Measurements from ENCODE around the gene HPF1. TPM values are rescaled to one million over a fixed set of nuclear protein-coding genes. Genes with fewer than 3 reads are reported as not detected.

The HPF1 gene
- total and polyA plus RNA-seq, 2 of the 8 experiments (the other 6 are each of a cell fraction or from before 2014, with no cell fraction given) = 14.1 to 32.5 TPM

GRCh38 chr4:169744601-169745000 lies 13.1 kb downstream of the HPF1 start:
- WGBS, 2 experiments (ENCODE audit: extremely low coverage in 1 of 2, insufficient coverage in 1 of 2, insufficient read length in 1 of 2, insufficient replicate concordance in 2 of 2, low coverage in 1 of 2, low lambda C conversion rate in 2 of 2, missing lambda C conversion rate in 1 of 2) = 88% methylated on average over 1 of the region's 1 CpG; no CpG with 5 or more reads in 1 of the 2 experiments
- H2AFZ ChIP-seq (ENCODE audit: low read length) = no peak overlapping the region
- no peak overlapping the region for H3K9ac ChIP-seq (replicated peaks in 1 of 4; ENCODE audit: extremely low read depth in 1 of 4, low read depth in 3 of 4, low read length in 3 of 4)
- no peaks in the 10 kb centered on the region; a peak in 1 of 7 replicates for H3K4me1 ChIP-seq (replicated peaks in 1 of 4; ENCODE audit: control insufficient read depth in 3 of 4, insufficient read depth in 4 of 4, low read length in 3 of 4)
- no peaks in the 10 kb centered on the region for H3K23me2 ChIP-seq (ENCODE audit: low read depth, low read length)
- no peak overlapping the region for H3K27ac ChIP-seq (ENCODE audit: low read depth, low read length)
- no peak overlapping the region for H2BK15ac ChIP-seq (ENCODE audit: low read length)
- FAIRE-seq = no peak
- H3K9me3 ChIP-seq (ENCODE audit: insufficient read depth in 2 of 2, low read depth in 1 of 2, low read length in 1 of 2) = no peaks in the 10 kb centered on the region
- ChIA-PET POLR2A (ENCODE audit: partially characterized antibody) (no interaction called here), CTCF (ENCODE audit: partially characterized antibody) (interaction anchor here (1.6 kb wide), 1 partner anchor 9 kb away, joined by 4 read pairs; no protein-coding TSS in a partner anchor)
- no peak overlapping the region for H4K91ac ChIP-seq (replicated peaks; ENCODE audit: insufficient read length, low read length)
- no peak overlapping the region for H2BK12ac ChIP-seq (ENCODE audit: low read depth, low read length)
- H2AK5ac ChIP-seq (ENCODE audit: low read depth, low read length) = no peak overlapping the region
- no peaks in the 10 kb centered on the region for H4K20me1 ChIP-seq (replicated peaks in 1 of 2; ENCODE audit: control insufficient read depth in 1 of 2, insufficient read depth in 2 of 2, low read length in 2 of 2)
- DNase-seq (ENCODE audit: low read depth in 1 of 2, low spot score in 2 of 2) = no peak
- no peak overlapping the region for H2BK20ac ChIP-seq (ENCODE audit: low read length)
- H3K23ac ChIP-seq (ENCODE audit: insufficient read length) = no peak overlapping the region
- H4K8ac ChIP-seq (ENCODE audit: extremely low read depth, insufficient read depth, low read length) = no peak overlapping the region
- H3K4me3 ChIP-seq (ENCODE audit: extremely low read depth in 1 of 4, insufficient read depth in 2 of 4, low read depth in 3 of 4, low read length in 4 of 4) = no peak overlapping the region
- no peak overlapping the region for H3K4ac ChIP-seq (replicated peaks; ENCODE audit: insufficient read length, low read depth, low read length)
- H3K18ac ChIP-seq (ENCODE audit: extremely low read depth, low read length) = no peak overlapping the region
- H3K4me2 ChIP-seq (ENCODE audit: insufficient read depth in 1 of 2, low read depth in 2 of 2, low read length in 2 of 2) = no peak overlapping the region
- no peaks in the 10 kb centered on the region for H3K27me3 ChIP-seq (replicated peaks in 1 of 4; ENCODE audit: control insufficient read depth in 3 of 4, extremely low read depth in 1 of 4, insufficient read depth in 3 of 4, low read length in 3 of 4)
- no peak overlapping the region for H3K14ac ChIP-seq (ENCODE audit: insufficient read length)
- H4K5ac ChIP-seq (ENCODE audit: insufficient read length, low read depth, low read length) = no peak overlapping the region
- no peak overlapping the region for H2BK120ac ChIP-seq (replicated peaks; ENCODE audit: low read depth, low read length)
- no peaks in the 10 kb centered on the region for H3K79me2 ChIP-seq (ENCODE audit: control insufficient read depth in 1 of 2, insufficient read depth in 2 of 2, low read length in 2 of 2)
- no peak overlapping the region for H3K56ac ChIP-seq (replicated peaks; ENCODE audit: insufficient read length, low read depth, low read length)
- H2BK5ac ChIP-seq (ENCODE audit: low read depth, low read length) = no peak overlapping the region
- no peaks in the 10 kb centered on the region for H3K79me1 ChIP-seq (ENCODE audit: low read depth, low read length)
- peaks cover 0 to 8% (median 2%) of the 10 kb centered on the region in 4 experiments; a peak in 5 of 8 replicates for H3K36me3 ChIP-seq (ENCODE audit: control insufficient read depth in 2 of 4, insufficient read depth in 4 of 4, low read length in 3 of 4)
- TF ChIP-seq TAF7 (optimal IDR thresholded peaks at IDR 0.05; ENCODE audit: borderline replicate concordance, low read depth, low read length) (no peak), CBX8 (IDR thresholded peaks at IDR 0.05; ENCODE audit: borderline replicate concordance, low read depth, low read length) (no peak), EP300 (IDR thresholded peaks at IDR 0.05; ENCODE audit: borderline replicate concordance in 1 of 2, low read depth in 2 of 2, low read length in 2 of 2) (no peak), RFX5 (IDR thresholded peaks at IDR 0.05; ENCODE audit: borderline replicate concordance, low read depth, low read length) (no peak), ATF2 (IDR thresholded peaks at IDR 0.05; ENCODE audit: low read length) (no peak), JUN (IDR thresholded peaks at IDR 0.05; ENCODE audit: low read depth, low read length) (no peak)
